ENCODE data around the gene GREM1. TPM values are rescaled to one million over a fixed set of nuclear protein-coding genes. Genes with fewer than 3 reads are reported as not detected.
A peak's percentile ranks its signal among the peaks of the same experiment; 100 is the strongest.

Gene GREM1
- total and polyA plus RNA-seq, 4 donors, result 0.06 to 2.4 (median 1.7) TPM

- Histone ChIP-seq H3K4me3 (no peak overlapping the region), H3K27me3 (ENCODE audit: control insufficient read depth in 3 of 3, insufficient read depth in 3 of 3, low read length in 2 of 3) (no peaks in the 10 kb centered on the region), H3K4me1 (ENCODE audit: control insufficient read depth in 5 of 5, insufficient read depth in 5 of 5, low read length in 5 of 5) (no peaks in the 10 kb centered on the region), H3K9me3 (ENCODE audit: control insufficient read depth in 4 of 4, insufficient read depth in 3 of 4, low read length in 3 of 4) (peaks cover 0 to 4% (median 0%) of the 10 kb centered on the region in 4 donors), H3K27ac (ENCODE audit: low read depth in 1 of 2, low read length in 1 of 2) (no peak overlapping the region), H3K9ac (ENCODE audit: insufficient read depth in 1 of 2, low read length in 2 of 2) (no peak overlapping the region), H3K36me3 (ENCODE audit: control insufficient read depth in 4 of 4, insufficient read depth in 4 of 4, low read length in 4 of 4) (no peaks in the 10 kb centered on the region)
- no peak for ATAC-seq (ENCODE audit: insufficient read depth, low FRiP score)
- no peak for TF ChIP-seq CTCF (IDR thresholded peaks at IDR 0.05; ENCODE audit: control extremely low read depth, extremely low read depth)
- 71 to 79% methylated on average over 8 of the region's 8 CpGs for WGBS, 2 donors
- DNase-seq, result peak; percentile 24 to 62 (median 52)
These were observed 26.7 kb upstream of the GREM1 start for GRCh38 chr15:32690941-32691688.

GRCh38 chr15:32691689-32692038 lies 26.1 kb upstream of the GREM1 start:
- Histone ChIP-seq H3K27ac (ENCODE audit: low read depth in 1 of 2, low read length in 1 of 2) (no peak overlapping the region), H3K9ac (ENCODE audit: insufficient read depth in 1 of 2, low read length in 2 of 2) (no peak overlapping the region), H3K36me3 (ENCODE audit: control insufficient read depth in 4 of 4, insufficient read depth in 4 of 4, low read length in 4 of 4) (no peaks in the 10 kb centered on the region), H3K27me3 (ENCODE audit: control insufficient read depth in 3 of 3, insufficient read depth in 3 of 3, low read length in 2 of 3) (no peaks in the 10 kb centered on the region), H3K4me1 (ENCODE audit: control insufficient read depth in 5 of 5, insufficient read depth in 5 of 5, low read length in 5 of 5) (no peaks in the 10 kb centered on the region), H3K9me3 (ENCODE audit: control insufficient read depth in 4 of 4, insufficient read depth in 3 of 4, low read length in 3 of 4) (peaks cover 0 to 2% (median 0%) of the 10 kb centered on the region in 4 donors), H3K4me3 (no peak overlapping the region)
- ATAC-seq (ENCODE audit: insufficient read depth, low FRiP score) (no peak), DNase-seq (no peak)
- TF ChIP-seq CTCF (IDR thresholded peaks at IDR 0.05; ENCODE audit: control extremely low read depth, extremely low read depth), result no peak
- WGBS, 2 donors, result 91 to 96% methylated on average over 10 of the region's 10 CpGs

- no peak overlapping the region for H3K27ac ChIP-seq (ENCODE audit: low read depth in 1 of 2, low read length in 1 of 2)
- WGBS, 2 donors, result 92 to 93% methylated on average over 2 of the region's 2 CpGs
- H3K4me3 ChIP-seq, result no peak overlapping the region
- H3K36me3 ChIP-seq (ENCODE audit: control insufficient read depth in 4 of 4, insufficient read depth in 4 of 4, low read length in 4 of 4), result no peaks in the 10 kb centered on the region
- no peaks in the 10 kb centered on the region for H3K4me1 ChIP-seq (ENCODE audit: control insufficient read depth in 5 of 5, insufficient read depth in 5 of 5, low read length in 5 of 5)
- no peaks in the 10 kb centered on the region for H3K27me3 ChIP-seq (ENCODE audit: control insufficient read depth in 3 of 3, insufficient read depth in 3 of 3, low read length in 2 of 3)
- H3K9me3 ChIP-seq (ENCODE audit: control insufficient read depth in 4 of 4, insufficient read depth in 3 of 4, low read length in 3 of 4), result no peaks in the 10 kb centered on the region
- ATAC-seq (ENCODE audit: insufficient read depth, low FRiP score) (no peak), DNase-seq (no peak)
- TF ChIP-seq CTCF (IDR thresholded peaks at IDR 0.05; ENCODE audit: control extremely low read depth, extremely low read depth), result no peak
- H3K9ac ChIP-seq (ENCODE audit: insufficient read depth in 1 of 2, low read length in 2 of 2), result no peak overlapping the region
These were observed 25.5 kb upstream of the GREM1 start for GRCh38 chr15:32692286-32692685.

All from lung (tissue), 12 donors.